GM21526 (cell line): ENCODE data around the gene HSD11B1.

Source experiments
- ATAC-seq: cut with Tn5 transposase; IDR thresholded peaks from one replicate; pipeline ENCODE4 v1.9.1; 2021; ENCODE audit warnings: moderate library complexity; ENCODE audit not compliant: unreplicated experiment, low FRiP score

The HSD11B1 gene

DNA sequence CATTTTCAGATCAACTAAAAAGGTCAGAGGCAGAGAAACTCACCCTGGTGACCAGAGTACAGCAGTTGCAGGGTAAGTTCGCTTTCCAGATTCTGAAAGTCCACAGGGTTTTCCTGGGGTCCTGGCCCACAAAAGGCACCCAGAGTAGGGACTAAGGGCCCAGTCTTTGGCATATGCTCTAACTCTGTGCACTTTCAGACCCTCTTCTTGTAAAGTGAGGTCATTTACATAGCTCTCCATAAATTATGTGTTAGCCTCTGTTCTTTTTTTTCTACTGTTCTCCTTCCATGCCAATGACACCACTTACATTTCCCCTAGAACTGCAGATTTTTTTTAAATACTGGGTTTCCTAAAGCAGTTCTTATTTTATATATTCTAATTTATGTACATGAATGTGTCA lies 73.5 kb downstream of the HSD11B1 start:
- ATAC-seq, result no peak

GRCh38 chr1:209780268-209780667 lies 75.6 kb downstream of the HSD11B1 start:
- ATAC-seq, result no peak

DNA sequence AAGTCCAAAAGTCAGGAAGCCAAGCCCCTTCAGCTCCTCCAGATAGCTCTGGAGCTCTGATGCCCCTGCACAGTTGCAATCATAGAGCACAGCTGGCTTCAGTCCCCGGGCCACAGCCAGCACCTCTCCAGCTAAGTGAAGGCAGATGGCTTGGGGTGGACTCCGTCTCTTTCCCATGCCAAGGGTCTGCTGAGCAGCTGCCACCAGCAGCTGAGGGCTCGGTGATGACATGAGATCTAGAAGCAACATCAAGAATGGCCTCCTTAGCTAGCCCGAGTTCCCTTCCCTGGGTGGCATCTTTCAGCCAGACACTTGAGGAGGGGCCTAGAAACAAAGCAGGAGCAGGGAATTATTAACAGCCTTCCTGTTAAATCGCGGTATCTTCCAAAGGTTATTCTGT lies 78.7 kb downstream of the HSD11B1 start:
- no peak for ATAC-seq
